Heart right ventricle (tissue), 16 donors: Measurements from ENCODE around the gene TTLL12. TPM values are rescaled to one million over a fixed set of nuclear protein-coding genes. Genes with fewer than 3 reads are reported as not detected.

Experiments used
- ATAC-seq, 8 donors: fragments of 200-7000 bp; cut with Tn5 transposase; one replicate each; pipeline ENCODE4 v1.9.1; 2020; ENCODE audit warnings: mild to moderate bottlenecking in 8 of 8, moderate library complexity in 8 of 8, moderate number of reproducible peaks in 1 of 8
- DNase-seq, 2 donors: peaks; one replicate each; pipeline ENCODE4 v3.0.0-alpha.2; 2020
- H3K27ac ChIP-seq, 10 donors: fragments of 200-600 bp; sonication (generic) in 2 of 10; one replicate each; pipeline versions ENCODE4 v1.5.0 to v1.8.0; 2020 to 2022; ENCODE audit warnings: mild to moderate bottlenecking in 3 of 10
- H3K27me3 ChIP-seq, 7 donors: fragments of 200-600 bp; one replicate each; pipeline ENCODE4 v1.8.0; 2021 to 2022; ENCODE audit warnings: mild to moderate bottlenecking in 2 of 7
- H3K36me3 ChIP-seq, 9 donors: fragments of 200-600 bp; sonication (generic) in 1 of 9; one replicate each; pipeline versions ENCODE4 v1.5.0 to v1.8.0; 2020 to 2022; ENCODE audit warnings: mild to moderate bottlenecking in 2 of 9
- H3K4me1 ChIP-seq, 9 donors: fragments of 200-600 bp; sonication (generic) in 1 of 9; one replicate each; pipeline versions ENCODE4 v1.5.0 to v1.8.0; 2020 to 2022; ENCODE audit warnings: mild to moderate bottlenecking in 4 of 9
- H3K4me3 ChIP-seq, 10 donors: fragments of 200-600 bp; sonication (generic) in 2 of 10; one replicate each; pipeline versions ENCODE4 v1.5.0 to v1.8.0; 2020 to 2022; ENCODE audit warnings: mild to moderate bottlenecking in 7 of 10, moderate library complexity in 2 of 10
- H3K9me3 ChIP-seq, 11 donors: fragments of 200-600 bp in 10 of 11; sonication (generic) in 2 of 11; one replicate each; pipeline versions ENCODE4 v1.5.0 to v1.8.0; 2013 to 2022; ENCODE audit warnings: mild to moderate bottlenecking in 2 of 11, control low read depth in 1 of 11, moderate library complexity in 1 of 11
- WGBS, 2 donors: extraction: QIAGEN DNeasy Blood & Tissue Kit; methylation state at CpG; one replicate each; pipeline ENCODE4 v1.1.7; 2013; ENCODE audit warnings: inconsistent platforms in 1 of 2; 5-methylcytosine and 5-hydroxymethylcytosine counted together
- intact Hi-C, 10 donors: fragments of 100-400 bp; cut with DNase I; formaldehyde crosslinking; loops; one replicate each; pipeline versions ENCODE4 v1.11.1 to v1.14.2; 2022
- polyA plus RNA-seq, 2 donors: library from polyadenylated mRNA; stranded (reverse); fragments of 200-250 nt; gene quantifications; one replicate each; pipeline ENCODE4 v1.2.3, GENCODE V29; 2013
- total RNA-seq, 10 donors: library from RNA; stranded (reverse); fragmentation: NEBNext Ultra II Directional in 3 of 10; extraction: Animal tissue kit (Norgen Biotek cat#: 25700) in 3 of 10; gene quantifications; one replicate each; pipeline versions ENCODE4 v1.2.1 to v1.2.4, GENCODE V29; 2021 to 2023
- TF ChIP-seq, protein P1 (sequence below), 9 donors: fragments of 200-600 bp; sonication (generic) in 2 of 9; IDR thresholded peaks; one replicate each; pipeline versions ENCODE4 v1.5.0 to v1.8.0; 2021 to 2022; ENCODE audit warnings: antibody characterized with exemption in 9 of 9, mild to moderate bottlenecking in 5 of 9, moderate library complexity in 1 of 9
- donor health status: Arrhythmogenic right ventricular cardiomyopathy.
- donor health status: ischemic (EF 13 %, LVEDD 7.1; RV severe dilation, severe dysfunction).
- donor health status: healthy with polysubstance abuse.
- donor health status: DM: no; HTN: yes; CAD: no.
- donor health status: DM: no; HTN: no; CAD: no.
- donor health status: ischemic (EF 25% LVEDD 6.9; RV normal size, moderate dysfunction).
- donor health status: ischemic (EF 25% LVEDD 5.7; RV mildly dilated, moderate dysfunction).
- donor health status: healthy.
- donor health status: DM: yes; HTN: yes; CAD: no.
- donor health status: Ischemic cardiomyopathy.
- donor health status: ischemic (EF 35%, LVEDD 5.7; RV mildly dilated, moderate dysfunction).
- donor health status: nonischemic (EF 11% LVEDD 7.7; RV severe dilation, severe dysfunction).
- donor health status: DM: yes; HTN: yes; CAD: no.
- donor health status: PGD.
- donor health status: ischemic (EF 29% LVEDD 5.4; RV normal size, mild dysfunction).
- donor health status: nonischemic (EF 23%, LVEDD 6.1; RV moderate dilation, normal function).

TTLL12 gene
- total and polyA plus RNA-seq, 12 donors: 8.0 to 18.9 (median 9.6) TPM

DNA sequence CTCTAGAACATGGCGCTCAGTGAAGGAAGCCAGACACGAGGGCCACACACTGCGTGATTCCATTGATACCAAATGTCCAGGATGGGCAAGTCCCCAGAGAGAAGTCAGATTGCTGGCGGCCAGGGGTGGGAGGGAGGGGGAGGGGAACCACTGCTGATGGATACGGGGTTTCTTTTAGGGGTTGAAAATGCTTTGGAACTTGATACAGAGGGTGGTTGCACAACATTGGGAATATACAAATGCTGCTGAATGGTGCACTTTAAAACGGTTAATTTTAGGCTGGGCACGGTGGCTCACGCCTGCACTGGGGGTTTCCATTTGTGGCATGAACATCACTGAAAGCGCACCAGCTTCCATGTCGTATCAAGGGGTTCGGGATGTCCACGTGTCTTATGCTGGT is 30.5 kb downstream of the TTLL12 start:
- Histone ChIP-seq H3K9me3 (no peaks in the 10 kb centered on the region), H3K4me1 (peaks cover 4 to 60% (median 26%) of the 10 kb centered on the region in 9 donors), H3K4me3 (no peak overlapping the region), H3K36me3 (peaks cover 0 to 30% (median 0%) of the 10 kb centered on the region in 9 donors), H3K27ac (no peak overlapping the region), H3K27me3 (no peaks in the 10 kb centered on the region)
- WGBS, 2 donors: 84% methylated on average over 12 of the region's 12 CpGs
- intact Hi-C loops: no loop called here
- DNase-seq: no peak
- TF ChIP-seq, protein P1, sequence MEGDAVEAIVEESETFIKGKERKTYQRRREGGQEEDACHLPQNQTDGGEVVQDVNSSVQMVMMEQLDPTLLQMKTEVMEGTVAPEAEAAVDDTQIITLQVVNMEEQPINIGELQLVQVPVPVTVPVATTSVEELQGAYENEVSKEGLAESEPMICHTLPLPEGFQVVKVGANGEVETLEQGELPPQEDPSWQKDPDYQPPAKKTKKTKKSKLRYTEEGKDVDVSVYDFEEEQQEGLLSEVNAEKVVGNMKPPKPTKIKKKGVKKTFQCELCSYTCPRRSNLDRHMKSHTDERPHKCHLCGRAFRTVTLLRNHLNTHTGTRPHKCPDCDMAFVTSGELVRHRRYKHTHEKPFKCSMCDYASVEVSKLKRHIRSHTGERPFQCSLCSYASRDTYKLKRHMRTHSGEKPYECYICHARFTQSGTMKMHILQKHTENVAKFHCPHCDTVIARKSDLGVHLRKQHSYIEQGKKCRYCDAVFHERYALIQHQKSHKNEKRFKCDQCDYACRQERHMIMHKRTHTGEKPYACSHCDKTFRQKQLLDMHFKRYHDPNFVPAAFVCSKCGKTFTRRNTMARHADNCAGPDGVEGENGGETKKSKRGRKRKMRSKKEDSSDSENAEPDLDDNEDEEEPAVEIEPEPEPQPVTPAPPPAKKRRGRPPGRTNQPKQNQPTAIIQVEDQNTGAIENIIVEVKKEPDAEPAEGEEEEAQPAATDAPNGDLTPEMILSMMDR (IDR thresholded peaks at IDR 0.05): no peak
- no peak for ATAC-seq

DNA sequence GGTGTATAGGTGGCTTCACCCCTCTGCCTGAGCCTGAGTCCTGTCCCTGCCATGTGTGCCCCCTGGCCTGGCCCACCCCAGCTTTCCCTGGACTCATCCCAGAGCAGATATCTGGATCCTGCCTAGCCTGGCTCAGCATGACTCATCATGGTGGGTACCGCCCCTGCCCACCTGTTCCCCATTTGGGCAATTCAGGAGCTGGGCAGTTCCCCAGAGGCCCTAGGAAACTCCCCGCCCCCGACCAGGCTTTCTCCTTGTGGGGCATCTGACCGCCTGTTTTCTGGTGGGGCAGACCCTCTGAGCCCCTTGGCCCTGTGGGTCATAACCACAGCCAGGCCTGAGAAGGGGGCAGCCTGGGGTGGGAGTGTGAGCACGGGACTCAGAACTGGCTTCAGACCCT is 31.1 kb downstream of the TTLL12 start:
- intact Hi-C loops: no loop called here
- ATAC-seq (no peak), DNase-seq (no peak)
- Histone ChIP-seq H3K9me3 (no peaks in the 10 kb centered on the region), H3K27me3 (no peaks in the 10 kb centered on the region), H3K36me3 (peaks cover 0 to 24% (median 0%) of the 10 kb centered on the region in 9 donors), H3K27ac (peak overlapping the region in 1 of 10 donors; percentile 64), H3K4me3 (no peak overlapping the region), H3K4me1 (peaks cover 6 to 64% (median 29%) of the 10 kb centered on the region in 9 donors)
- TF ChIP-seq, protein P1 (IDR thresholded peaks at IDR 0.05): no peak
- WGBS, 2 donors: 85 to 89% methylated on average over 5 of the region's 5 CpGs

DNA sequence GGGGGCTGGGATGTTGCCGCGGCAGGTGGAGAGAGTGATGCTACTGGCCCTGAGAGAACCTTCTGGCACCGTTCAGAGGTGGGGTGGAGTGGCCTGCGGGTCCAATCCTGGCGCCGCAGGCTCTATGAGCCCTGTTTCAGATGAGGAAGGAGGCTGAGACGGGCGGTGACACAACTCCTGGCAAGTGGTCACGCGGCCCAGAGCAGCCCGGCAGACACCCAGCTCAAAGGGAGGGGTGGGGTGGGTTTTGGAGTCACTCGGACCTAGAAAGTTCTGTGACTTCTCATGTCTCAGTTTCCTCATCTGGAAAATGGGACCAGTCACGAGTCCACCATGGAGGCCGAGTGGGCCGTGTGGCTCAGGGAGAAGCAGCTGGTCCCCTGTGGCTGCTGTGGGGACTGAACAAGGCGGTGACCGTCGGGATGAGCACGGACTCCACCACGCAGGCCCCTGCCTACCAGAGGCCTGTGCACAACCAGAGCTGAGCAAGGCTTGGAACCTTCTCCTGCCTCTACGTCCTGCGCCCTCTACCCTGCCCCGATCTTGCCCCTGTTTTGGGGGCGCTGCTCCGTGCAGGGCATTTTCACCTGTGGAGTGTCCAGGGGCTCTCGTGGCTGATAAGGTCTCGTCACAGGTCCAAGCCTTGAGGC is 31.9 kb downstream of the TTLL12 start:
- no peaks in the 10 kb centered on the region for H3K27me3 ChIP-seq
- intact Hi-C loops: no loop called here
- no peak for DNase-seq
- H3K36me3 ChIP-seq: peaks cover 0 to 20% (median 0%) of the 10 kb centered on the region in 9 donors
- TF ChIP-seq, protein P1 (IDR thresholded peaks at IDR 0.05): no peak
- no peak for ATAC-seq
- peaks cover 7 to 69% (median 28%) of the 10 kb centered on the region in 9 donors for H3K4me1 ChIP-seq
- no peaks in the 10 kb centered on the region for H3K9me3 ChIP-seq
- peak overlapping the region in 1 of 10 donors; percentile 64 for H3K27ac ChIP-seq
- WGBS, 2 donors: 87 to 88% methylated on average over 27 of the region's 27 CpGs
- peak overlapping the region in 1 of 10 donors; percentile 28 for H3K4me3 ChIP-seq

DNA sequence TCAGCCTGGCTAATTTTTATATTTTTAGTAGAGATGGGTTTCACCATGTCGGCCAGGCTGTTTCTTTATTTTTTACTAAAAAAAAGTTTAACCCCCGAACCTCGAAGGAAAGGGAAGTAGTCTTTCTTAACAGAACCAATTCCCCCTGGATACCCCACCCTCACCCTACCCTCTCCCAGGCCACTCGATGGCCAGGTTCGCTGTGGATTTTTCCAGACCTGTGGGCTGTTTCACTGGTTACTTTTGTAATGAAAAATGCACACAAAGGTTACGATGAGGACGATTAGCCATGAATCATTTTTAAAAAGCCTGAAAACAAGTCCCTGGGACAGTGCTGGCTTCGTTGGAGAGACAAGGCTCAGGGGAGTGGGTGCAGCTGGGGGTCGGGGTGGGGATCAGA is 33.0 kb downstream of the TTLL12 start:
- no peak for ATAC-seq
- DNase-seq: no peak
- Histone ChIP-seq H3K36me3 (peaks cover 0 to 17% (median 0%) of the 10 kb centered on the region in 9 donors), H3K4me3 (peak overlapping the region in 1 of 10 donors; percentile 28), H3K9me3 (no peaks in the 10 kb centered on the region), H3K27me3 (no peaks in the 10 kb centered on the region), H3K4me1 (peaks cover 7 to 70% (median 23%) of the 10 kb centered on the region in 9 donors), H3K27ac (peak overlapping the region in 2 of 10 donors; percentile 10 to 64)
- intact Hi-C loops: no loop called here
- TF ChIP-seq, protein P1 (IDR thresholded peaks at IDR 0.05): no peak
- 71 to 81% methylated on average over 9 of the region's 9 CpGs for WGBS, 2 donors
